PFSK-1 (cell line): ENCODE results near the gene LMO3.

Source experiments
- POLR2AphosphoS5 ChIP-seq: IDR thresholded peaks from 2 replicates; pipeline ENCODE4 v1.6.1; 2012; ENCODE audit warnings: low read depth, mild to moderate bottlenecking, control low read depth, low read length, moderate library complexity
- SIN3A ChIP-seq: IDR thresholded peaks from 2 replicates; pipeline ENCODE4 v1.6.1; 2012; ENCODE audit warnings: mild to moderate bottlenecking, low read length, moderate library complexity, borderline replicate concordance; ENCODE audit not compliant: insufficient read depth

DNA sequence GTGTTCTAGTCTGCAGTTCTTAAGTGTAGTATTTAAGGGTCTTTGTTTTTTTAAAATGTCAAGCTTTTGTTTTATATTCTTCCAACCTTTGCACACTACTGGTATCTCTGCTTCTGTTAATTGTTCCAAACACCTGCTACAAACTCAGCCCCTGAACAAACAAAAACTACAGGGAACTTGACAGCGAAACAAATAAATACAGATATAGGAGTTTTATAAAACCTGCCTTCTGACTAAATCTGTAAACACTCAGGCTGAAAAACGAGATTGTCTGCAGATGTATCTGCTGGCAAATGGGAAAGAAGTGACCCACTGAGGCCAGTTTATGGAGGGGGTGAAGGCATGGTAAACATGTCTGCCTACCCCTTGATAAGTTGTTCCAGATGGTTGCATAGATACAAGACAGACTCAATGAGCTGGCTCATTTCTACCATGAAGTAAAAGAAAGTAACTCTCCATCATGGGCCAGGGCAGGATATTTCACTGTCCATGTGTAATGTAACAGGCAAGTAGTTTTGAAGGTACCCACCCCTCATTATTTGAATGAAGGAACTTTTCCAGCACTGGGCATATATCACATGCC lies 75.6 kb downstream of the LMO3 start:
- TF ChIP-seq SIN3A (no peak), POLR2AphosphoS5 (no peak)
